ENCODE results near the gene PARG. TPM values are rescaled to one million over a fixed set of nuclear protein-coding genes. Genes with fewer than 3 reads are reported as not detected.
"Not testable (repeated sequence)": the region's sequence is repeated elsewhere in the genome, so short reads cannot be mapped to it uniquely, and the experiment has no call there.

PARG gene
- 10 to 100 TPM; 36.6 to 38.5 (median 37.1) TPM for polyA plus RNA-seq (ENCODE audit: insufficient read length in 3 of 3)
- long read RNA-seq, donor 1: 0 reads
- long read RNA-seq, donor 2: 0 reads
- long read RNA-seq, donor 3, partial matches to known transcripts: 7 of 7 reads
- long read RNA-seq, donor 3, other reads (novel, unspliced or antisense): 0 of 7 reads
- long read RNA-seq, donor 4, partial matches to known transcripts: 0 of 5 reads
- long read RNA-seq, donor 4, other reads (novel, unspliced or antisense): 5 of 5 reads
- long read RNA-seq, donor 5: 0 reads
- long read RNA-seq, donor 6: 0 reads
- long read RNA-seq, donor 7: 0 reads
- long read RNA-seq, donor 8, partial matches to known transcripts: 11 of 11 reads
- long read RNA-seq, donor 8, other reads (novel, unspliced or antisense): 0 of 11 reads
- long read RNA-seq, donor 9: 0 reads
- long read RNA-seq, donor 10: 0 reads
- long read RNA-seq, donor 11: 0 reads
- long read RNA-seq, donor 12: 0 reads
- long read RNA-seq, donor 13: 0 reads
- long read RNA-seq, donor 14: 0 reads
- long read RNA-seq, donor 15: 0 reads
- long read RNA-seq, donor 16, partial matches to known transcripts: 71 of 77 reads
- long read RNA-seq, donor 16, other reads (novel, unspliced or antisense): 6 of 77 reads

GRCh38 chr10:49941447-49942338 is at the start of gene PARG, which contains the start of gene TIMM23B:
TSS of gene PARG (minus strand) at chr10:49942027. CDS start at chr10:49941725, 302 bp downstream.
TSS of gene TIMM23B (plus strand) at chr10:49942053. CDS start at chr10:49942195, 142 bp downstream.
- peak; percentile 43 to 76 (median 66) for DNase-seq (ENCODE audit: extremely low read depth in 1 of 11, low read depth in 9 of 11, low spot score in 4 of 11)

DNA sequence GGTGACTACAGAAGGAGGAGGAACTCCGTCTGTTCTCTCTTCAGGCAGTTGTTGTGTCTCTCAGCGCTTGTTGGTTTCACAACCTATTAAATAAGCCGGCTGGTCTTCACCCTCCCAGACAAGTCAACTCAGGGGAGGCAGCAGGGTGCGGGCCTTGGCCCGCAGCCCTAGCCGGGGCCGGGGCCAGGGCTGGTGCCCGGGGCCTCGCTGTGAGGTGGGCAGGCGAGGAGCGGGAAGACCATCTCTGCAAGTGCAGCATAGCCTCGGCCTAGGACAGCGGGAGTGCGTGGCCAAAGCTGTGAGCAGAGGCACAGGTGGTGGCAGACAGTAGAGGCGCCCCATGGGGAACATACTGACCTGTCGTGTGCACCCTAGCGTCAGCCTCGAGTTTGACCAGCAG is 46.5 kb upstream of the PARG start, which contains the start of gene AGAP6:
AGAP6 (plus strand) TSS at position 31 of the 400 bp plus-strand sequence; CDS start at position 341, 310 bp downstream.
- not testable (repeated sequence) for DNase-seq (ENCODE audit: extremely low read depth in 1 of 11, low read depth in 9 of 11, low spot score in 4 of 11)

- not testable (repeated sequence) for DNase-seq (ENCODE audit: extremely low read depth in 1 of 11, low read depth in 9 of 11, low spot score in 4 of 11)
These were observed 45.4 kb upstream of the PARG start for GRCh38 chr10:49987207-49987606.

GRCh38 chr10:49977756-49978155 is 35.9 kb upstream of the PARG start:
- DNase-seq (ENCODE audit: extremely low read depth in 1 of 11, low read depth in 9 of 11, low spot score in 4 of 11): not testable (repeated sequence)

GRCh38 chr10:49972094-49972493 is 30.3 kb upstream of the PARG start:
- not testable (repeated sequence) for DNase-seq (ENCODE audit: extremely low read depth in 1 of 11, low read depth in 9 of 11, low spot score in 4 of 11)

- DNase-seq (ENCODE audit: extremely low read depth in 1 of 11, low read depth in 9 of 11, low spot score in 4 of 11): not testable (repeated sequence)
These were observed 29.6 kb upstream of the PARG start for GRCh38 chr10:49971466-49971865.

GRCh38 chr10:49970331-49970857 is 28.6 kb upstream of the PARG start:
- not testable (repeated sequence) for DNase-seq (ENCODE audit: extremely low read depth in 1 of 11, low read depth in 9 of 11, low spot score in 4 of 11)

GRCh38 chr10:49953122-49953521 is 11.3 kb upstream of the PARG start:
- not testable (repeated sequence) for DNase-seq (ENCODE audit: extremely low read depth in 1 of 11, low read depth in 9 of 11, low spot score in 4 of 11)

- DNase-seq (ENCODE audit: extremely low read depth in 1 of 11, low read depth in 9 of 11, low spot score in 4 of 11): not testable (repeated sequence)
These were observed 10.2 kb upstream of the PARG start for GRCh38 chr10:49952006-49952405.

GRCh38 chr10:49948737-49949136 is 6.9 kb upstream of the PARG start:
- DNase-seq (ENCODE audit: extremely low read depth in 1 of 11, low read depth in 9 of 11, low spot score in 4 of 11): not testable (repeated sequence)

DNA sequence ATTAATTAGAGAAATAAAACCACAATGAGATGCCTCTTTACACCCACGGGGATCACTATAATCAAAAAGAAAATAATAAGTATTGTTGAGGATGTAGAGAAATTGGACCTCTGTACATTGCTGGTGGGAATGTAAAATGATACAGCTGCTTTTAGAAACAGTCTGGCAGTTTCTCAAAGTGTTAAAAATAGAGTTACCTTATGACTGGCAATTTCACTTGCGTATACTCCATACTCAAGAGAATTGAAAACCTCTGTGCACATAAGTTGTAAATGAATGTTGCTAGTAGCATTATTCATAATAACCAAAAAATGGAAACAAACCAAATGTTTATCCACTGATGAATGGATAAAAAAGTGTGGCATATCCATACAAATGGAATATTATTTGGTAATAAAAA is 6.3 kb upstream of the PARG start:
- DNase-seq (ENCODE audit: extremely low read depth in 1 of 11, low read depth in 9 of 11, low spot score in 4 of 11): not testable (repeated sequence)

GRCh38 chr10:49943607-49944006 is 1.8 kb upstream of the PARG start:
- DNase-seq (ENCODE audit: extremely low read depth in 1 of 11, low read depth in 9 of 11, low spot score in 4 of 11): not testable (repeated sequence)

DNA sequence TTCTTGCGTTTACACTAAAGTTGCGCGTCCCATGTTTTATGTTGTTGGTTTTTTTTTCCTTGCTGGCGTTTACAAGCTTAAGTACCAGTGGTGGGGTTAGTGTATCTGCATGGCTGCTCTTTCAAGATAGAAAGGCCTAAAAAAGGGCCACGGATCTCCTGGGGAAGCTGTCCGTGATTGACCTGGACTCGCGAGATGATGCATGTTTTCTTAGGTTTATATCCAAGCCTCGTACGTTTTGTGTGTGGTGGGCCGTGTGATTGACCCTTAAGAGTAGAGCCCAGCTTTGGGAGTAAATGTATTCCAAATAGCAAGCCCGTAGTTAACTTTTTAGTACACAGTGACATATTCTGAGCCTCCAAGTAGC is 495 bp upstream of the PARG start:
- DNase-seq (ENCODE audit: extremely low read depth in 1 of 11, low read depth in 9 of 11, low spot score in 4 of 11): not testable (repeated sequence)

DNA sequence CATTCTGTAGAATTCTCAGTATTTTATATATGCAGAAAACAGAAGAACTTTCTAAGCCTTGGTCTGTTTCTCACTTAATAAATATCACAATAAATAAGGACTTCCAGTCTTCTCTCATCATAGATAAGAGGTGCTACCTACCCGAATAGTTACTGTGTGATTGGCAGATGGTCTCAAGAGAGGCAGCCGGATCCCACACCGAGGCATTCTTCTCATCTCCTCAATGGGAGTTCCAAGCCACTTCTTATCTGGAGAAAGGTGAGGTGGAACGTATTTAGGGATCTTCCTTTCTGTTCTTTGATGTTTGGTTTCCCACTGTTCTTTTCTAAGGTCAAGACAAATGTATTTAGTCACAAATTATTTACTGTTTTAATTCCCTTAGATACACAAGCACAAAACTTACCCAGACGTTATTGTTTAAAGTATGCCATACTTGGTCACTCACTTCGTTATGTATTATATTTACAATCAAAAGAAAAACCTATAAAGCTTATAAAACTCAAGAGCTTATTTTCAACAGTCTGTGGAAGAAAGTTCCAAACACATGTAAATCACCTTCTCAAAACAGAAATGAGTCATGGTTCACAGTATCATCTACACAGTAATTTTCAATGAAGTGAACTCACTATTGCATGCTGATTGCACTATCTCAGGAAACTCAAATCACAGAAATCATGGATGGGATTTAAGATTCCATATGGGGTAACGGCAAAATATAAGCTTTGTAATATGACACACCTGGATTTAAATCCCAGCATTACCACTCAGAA is 9.7 kb downstream of the PARG start:
- not testable (repeated sequence) for DNase-seq (ENCODE audit: extremely low read depth in 1 of 11, low read depth in 9 of 11, low spot score in 4 of 11)

DNA sequence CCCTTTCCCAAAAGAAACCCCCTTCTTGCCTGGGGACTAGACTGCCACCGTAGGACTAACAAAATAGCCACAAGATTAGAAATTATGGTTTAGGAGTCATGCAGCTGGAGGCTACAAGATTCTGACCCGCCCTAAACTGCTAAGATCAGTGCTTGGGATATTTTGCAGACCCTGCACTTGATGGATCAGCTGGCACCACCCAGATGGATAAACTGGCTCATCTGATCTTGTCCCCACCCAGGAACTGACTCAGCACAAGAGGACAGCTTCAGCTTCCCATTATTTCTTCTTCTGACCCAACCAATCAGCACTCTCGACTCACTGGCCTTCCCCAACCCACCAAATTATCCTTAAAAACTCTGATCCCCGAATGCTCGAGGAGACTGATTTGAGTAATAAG is 10.6 kb downstream of the PARG start:
- not testable (repeated sequence) for DNase-seq (ENCODE audit: extremely low read depth in 1 of 11, low read depth in 9 of 11, low spot score in 4 of 11)

- not testable (repeated sequence) for DNase-seq (ENCODE audit: extremely low read depth in 1 of 11, low read depth in 9 of 11, low spot score in 4 of 11)
These were observed 18.3 kb downstream of the PARG start for GRCh38 chr10:49923572-49923971.

DNA sequence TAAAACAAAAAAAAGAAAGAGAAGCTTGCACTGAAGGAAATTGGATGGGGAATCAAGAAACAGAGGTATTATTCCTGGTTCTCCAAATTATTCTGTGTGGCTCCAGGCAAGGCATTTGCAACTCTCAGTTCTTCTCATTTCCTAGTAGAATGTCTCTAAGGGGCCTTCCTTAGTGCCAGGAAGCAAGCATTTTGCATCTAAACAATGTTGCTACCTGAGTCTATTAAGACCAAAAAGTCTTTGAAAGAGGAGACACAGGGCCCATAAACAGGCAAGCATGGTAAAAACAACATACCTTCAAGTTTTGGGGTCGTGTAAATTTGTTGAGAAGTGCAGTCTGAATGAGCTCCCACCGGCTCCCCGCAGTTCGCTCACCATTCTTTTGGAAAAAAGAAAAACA is 19.8 kb downstream of the PARG start:
- DNase-seq (ENCODE audit: extremely low read depth in 1 of 11, low read depth in 9 of 11, low spot score in 4 of 11): not testable (repeated sequence)

- not testable (repeated sequence) for DNase-seq (ENCODE audit: extremely low read depth in 1 of 11, low read depth in 9 of 11, low spot score in 4 of 11)
These were observed 23.9 kb downstream of the PARG start for GRCh38 chr10:49917927-49918326.
